GM18519 (cell line): ENCODE data around the gene DAP3.
"Not testable (repeated sequence)": the region's sequence is repeated elsewhere in the genome, so short reads cannot be mapped to it uniquely, and the experiment has no call there.

Experiments used
- ATAC-seq: cut with Tn5 transposase; IDR thresholded peaks from one replicate; pipeline ENCODE4 v1.9.1; 2021; ENCODE audit warnings: mild to moderate bottlenecking, moderate library complexity; ENCODE audit not compliant: unreplicated experiment, low FRiP score

DAP3 gene

GRCh38 chr1:155763989-155764388 is 75.1 kb downstream of the DAP3 start:
- not testable (repeated sequence) for ATAC-seq

GRCh38 chr1:155767399-155767989 is 78.6 kb downstream of the DAP3 start:
- not testable (repeated sequence) for ATAC-seq

GRCh38 chr1:155769257-155769656 is 80.4 kb downstream of the DAP3 start:
- no peak for ATAC-seq

GRCh38 chr1:155773221-155773620 is 84.3 kb downstream of the DAP3 start:
- ATAC-seq: no peak

GRCh38 chr1:155776414-155776813 is 87.5 kb downstream of the DAP3 start:
- ATAC-seq: no peak

GRCh38 chr1:155777582-155777981 is 88.7 kb downstream of the DAP3 start:
- ATAC-seq: no peak
